Tibial artery (tissue), 4 donors: Measurements from ENCODE around the gene CALML6.

Source experiments
- DNase-seq, 2 donors: peaks; one replicate each; pipeline ENCODE4 v3.0.0-alpha.2; 2019
- H3K27ac ChIP-seq, 2 donors: fragments of 200-600 bp; sonication (generic) in 1 of 2; 1 replicate in 1 of 2; 2 replicates in 1 of 2; pipeline ENCODE4 v1.5.1; 2018 to 2019; ENCODE audit warnings: mild to moderate bottlenecking in 1 of 2
- H3K27me3 ChIP-seq, 2 donors: fragments of 200-600 bp; sonication (generic) in 1 of 2; one replicate each; pipeline versions ENCODE4 v1.5.1 to v1.6.0; 2016 to 2019
- H3K36me3 ChIP-seq, 3 donors: fragments of 200-600 bp; sonication (generic) in 2 of 3; one replicate each; pipeline ENCODE4 v1.5.1; 2016 to 2019; ENCODE audit warnings: mild to moderate bottlenecking in 2 of 3
- H3K4me1 ChIP-seq, 4 donors: fragments of 200-600 bp; sonication (generic) in 2 of 4; 1 replicate in 3 of 4; 2 replicates in 1 of 4; pipeline ENCODE4 v1.5.1; 2016 to 2019
- H3K4me3 ChIP-seq, 2 donors: fragments of 200-600 bp; sonication (generic) in 1 of 2; 1 replicate in 1 of 2; 2 replicates in 1 of 2; pipeline ENCODE4 v1.5.1; 2018 to 2019; ENCODE audit warnings: mild to moderate bottlenecking in 2 of 2
- H3K9me3 ChIP-seq, 3 donors: fragments of 200-600 bp; sonication (generic) in 1 of 3; one replicate each; pipeline ENCODE4 v1.5.1; 2016 to 2019
- intact Hi-C: fragments of 100-400 bp; cut with DNase I; formaldehyde crosslinking; loops from one replicate; pipeline ENCODE4 v1.15.0; 2023; ENCODE audit warnings: low total_unique reads
- TF ChIP-seq, protein P1 (sequence below), 2 experiments: fragments of 200-600 bp in 1 of 2; fragments of 450-650 bp in 1 of 2; IDR thresholded peaks; one replicate each; pipeline ENCODE4 v1.5.1; 2017 to 2019; ENCODE audit warnings: antibody characterized with exemption in 2 of 2, mild to moderate bottlenecking in 1 of 2, moderate library complexity in 1 of 2

The CALML6 gene

DNA sequence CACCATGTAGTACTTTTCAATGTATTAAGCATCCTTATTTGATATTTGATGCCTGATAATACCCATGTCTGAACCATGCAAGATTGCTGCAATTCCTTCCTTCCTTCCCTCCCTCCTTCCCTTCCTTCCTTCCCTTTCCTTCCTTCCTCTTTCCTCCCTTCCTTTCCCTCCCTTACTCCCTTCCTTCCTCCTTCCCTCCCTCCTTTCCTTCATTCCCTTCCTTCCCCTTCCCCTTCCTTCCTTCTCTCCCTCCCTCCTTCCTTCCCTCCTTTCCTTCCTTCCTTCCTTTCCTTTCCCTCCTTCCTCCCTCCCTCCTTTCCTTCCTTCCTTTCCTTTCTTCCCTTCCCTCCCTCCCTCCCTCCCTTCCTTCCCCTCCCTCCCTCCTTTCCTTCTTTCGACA, 33.7 kb downstream of the CALML6 start:
- Histone ChIP-seq H3K27me3 (peaks cover 0 to 47% of the 10 kb centered on the region in 2 donors), H3K4me1 (peaks cover 0 to 7% (median 0%) of the 10 kb centered on the region in 4 donors), H3K4me3 (no peak overlapping the region), H3K36me3 (no peaks in the 10 kb centered on the region), H3K27ac (no peak overlapping the region), H3K9me3 (no peaks in the 10 kb centered on the region)
- intact Hi-C loops, result no loop called here
- DNase-seq, result no peak
- TF ChIP-seq, protein P1, sequence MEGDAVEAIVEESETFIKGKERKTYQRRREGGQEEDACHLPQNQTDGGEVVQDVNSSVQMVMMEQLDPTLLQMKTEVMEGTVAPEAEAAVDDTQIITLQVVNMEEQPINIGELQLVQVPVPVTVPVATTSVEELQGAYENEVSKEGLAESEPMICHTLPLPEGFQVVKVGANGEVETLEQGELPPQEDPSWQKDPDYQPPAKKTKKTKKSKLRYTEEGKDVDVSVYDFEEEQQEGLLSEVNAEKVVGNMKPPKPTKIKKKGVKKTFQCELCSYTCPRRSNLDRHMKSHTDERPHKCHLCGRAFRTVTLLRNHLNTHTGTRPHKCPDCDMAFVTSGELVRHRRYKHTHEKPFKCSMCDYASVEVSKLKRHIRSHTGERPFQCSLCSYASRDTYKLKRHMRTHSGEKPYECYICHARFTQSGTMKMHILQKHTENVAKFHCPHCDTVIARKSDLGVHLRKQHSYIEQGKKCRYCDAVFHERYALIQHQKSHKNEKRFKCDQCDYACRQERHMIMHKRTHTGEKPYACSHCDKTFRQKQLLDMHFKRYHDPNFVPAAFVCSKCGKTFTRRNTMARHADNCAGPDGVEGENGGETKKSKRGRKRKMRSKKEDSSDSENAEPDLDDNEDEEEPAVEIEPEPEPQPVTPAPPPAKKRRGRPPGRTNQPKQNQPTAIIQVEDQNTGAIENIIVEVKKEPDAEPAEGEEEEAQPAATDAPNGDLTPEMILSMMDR (IDR thresholded peaks at IDR 0.05), result no peak

DNA sequence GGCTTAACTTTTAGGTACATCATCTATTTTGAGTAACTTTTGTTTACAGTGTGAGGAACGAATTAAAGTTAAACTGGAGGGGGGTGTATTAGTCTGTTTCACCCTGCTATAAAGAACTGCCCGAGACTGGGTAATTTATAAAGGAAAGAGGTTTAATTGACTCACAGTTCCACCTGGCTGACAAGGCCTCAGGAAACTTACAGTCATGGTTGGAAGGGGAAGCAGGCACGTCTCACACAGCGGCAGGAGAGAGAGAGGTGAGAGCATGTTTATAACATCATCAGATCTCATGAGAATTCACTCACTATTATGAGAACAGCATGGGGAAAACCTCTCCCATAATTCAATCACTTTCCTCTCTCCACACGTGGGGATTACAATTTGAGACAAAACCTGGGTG, 35.9 kb downstream of the CALML6 start:
- TF ChIP-seq, protein P1 (IDR thresholded peaks at IDR 0.05), result no peak
- no peaks in the 10 kb centered on the region for H3K9me3 ChIP-seq
- H3K27ac ChIP-seq, result no peak overlapping the region
- H3K4me3 ChIP-seq, result no peak overlapping the region
- H3K27me3 ChIP-seq, result peaks cover 0 to 39% of the 10 kb centered on the region in 2 donors
- H3K4me1 ChIP-seq, result no peaks in the 10 kb centered on the region
- intact Hi-C loops, result no loop called here
- DNase-seq, result no peak
- H3K36me3 ChIP-seq, result no peaks in the 10 kb centered on the region

DNA sequence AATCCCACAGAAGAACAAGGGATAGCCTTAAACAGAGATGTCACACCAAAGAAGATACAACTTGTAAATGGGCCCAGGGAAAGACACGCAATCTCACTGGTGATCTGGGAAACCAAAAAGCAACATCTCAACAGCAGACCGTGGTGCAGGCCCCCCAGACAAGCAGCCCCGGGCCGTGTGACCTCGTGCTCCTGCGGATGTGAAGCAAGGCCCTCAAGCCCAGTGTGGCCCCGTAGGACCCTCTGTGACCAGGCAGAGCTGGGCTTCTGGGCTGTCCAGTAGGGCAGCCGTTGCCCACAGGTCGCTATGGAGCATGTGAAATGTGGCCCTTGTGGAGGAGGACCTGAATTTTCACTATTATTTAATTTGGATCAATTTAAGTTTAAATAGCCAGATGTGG, 39.0 kb downstream of the CALML6 start:
- Histone ChIP-seq H3K27ac (no peak overlapping the region), H3K4me3 (no peak overlapping the region), H3K4me1 (no peaks in the 10 kb centered on the region), H3K27me3 (peaks cover 0 to 57% of the 10 kb centered on the region in 2 donors), H3K36me3 (no peaks in the 10 kb centered on the region), H3K9me3 (no peaks in the 10 kb centered on the region)
- no peak for DNase-seq
- TF ChIP-seq, protein P1 (IDR thresholded peaks at IDR 0.05), result no peak
- intact Hi-C loops, result no loop called here

DNA sequence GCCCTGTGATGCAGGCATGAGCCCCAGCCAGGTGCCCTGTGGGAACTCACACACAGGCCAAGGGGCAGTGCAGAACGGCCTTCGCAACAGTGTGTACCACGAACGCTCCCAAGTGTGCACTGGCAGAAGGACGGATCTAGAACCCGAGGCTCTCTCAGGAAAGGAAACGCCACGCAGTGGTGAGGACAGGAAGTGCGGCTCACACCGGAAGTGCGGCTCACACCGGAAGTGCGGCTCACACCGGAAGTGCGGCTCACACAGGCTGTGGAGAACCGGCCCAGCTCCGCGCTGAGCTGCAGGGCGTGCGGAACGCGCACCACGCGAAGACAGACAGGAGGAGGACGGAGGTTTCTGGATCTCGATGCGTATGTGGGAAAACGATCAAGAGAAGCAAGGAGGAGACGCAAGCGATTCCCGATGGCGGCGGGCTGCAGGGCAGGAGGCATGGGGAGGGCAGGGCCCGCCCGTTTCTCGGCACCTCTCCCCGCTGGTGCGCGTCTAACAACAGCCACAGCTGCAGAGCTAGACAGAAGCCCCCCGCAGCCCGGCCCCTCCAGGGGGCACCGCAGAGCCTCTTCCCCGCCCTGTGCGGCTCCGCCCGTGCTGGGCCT, 39.9 kb downstream of the CALML6 start:
- no peaks in the 10 kb centered on the region for H3K9me3 ChIP-seq
- intact Hi-C loops, result loop anchor here (5.0 kb wide), 1 partner anchor 87 kb away; no protein-coding TSS in a partner anchor
- no peaks in the 10 kb centered on the region for H3K36me3 ChIP-seq
- peaks cover 0 to 7% (median 3%) of the 10 kb centered on the region in 4 donors for H3K4me1 ChIP-seq
- TF ChIP-seq, protein P1 (IDR thresholded peaks at IDR 0.05), result no peak
- H3K27me3 ChIP-seq, result peaks cover 0 to 66% of the 10 kb centered on the region in 2 donors
- H3K4me3 ChIP-seq, result no peak overlapping the region
- DNase-seq, result no peak
- H3K27ac ChIP-seq, result no peak overlapping the region

DNA sequence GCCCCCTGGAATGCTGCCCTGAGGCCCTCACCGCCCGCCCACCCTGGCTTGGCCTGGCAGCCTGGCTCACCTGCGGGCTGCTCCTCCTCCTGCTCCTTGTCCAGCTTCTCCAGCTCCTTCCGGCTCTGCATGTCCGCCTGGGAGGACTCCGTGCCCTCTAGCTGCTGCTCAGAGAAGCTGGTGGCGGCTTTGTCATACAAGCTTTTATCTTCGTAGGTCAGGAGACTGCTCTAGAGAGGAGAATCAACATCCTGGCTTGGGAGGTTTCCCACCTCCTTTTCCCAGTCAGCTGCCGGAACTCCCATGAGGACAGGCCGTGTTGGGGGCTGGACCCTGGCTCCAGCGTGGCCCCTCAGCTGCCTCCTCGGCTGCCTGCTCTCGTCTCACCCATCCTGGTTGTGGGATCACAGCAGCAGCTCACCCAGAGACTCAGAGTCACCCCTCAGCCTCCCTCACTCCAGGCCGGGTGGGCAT, 40.6 kb downstream of the CALML6 start:
- no peak overlapping the region for H3K27ac ChIP-seq
- DNase-seq, result no peak

More for the DNA sequence above, 40.6 kb downstream of the CALML6 start:
- H3K4me3 ChIP-seq, result no peak overlapping the region
- no peaks in the 10 kb centered on the region for H3K36me3 ChIP-seq
- peaks cover 0 to 68% of the 10 kb centered on the region in 2 donors for H3K27me3 ChIP-seq
- intact Hi-C loops, result loop anchor here (5.0 kb wide), 1 partner anchor 87 kb away; no protein-coding TSS in a partner anchor
- peaks cover 0 to 12% (median 7%) of the 10 kb centered on the region in 4 donors for H3K4me1 ChIP-seq
- no peaks in the 10 kb centered on the region for H3K9me3 ChIP-seq
- TF ChIP-seq, protein P1 (IDR thresholded peaks at IDR 0.05), result no peak
